GM23248 (cell line): ENCODE measurements around the gene ANAPC7. TPM values are rescaled to one million over a fixed set of nuclear protein-coding genes. Genes with fewer than 3 reads are reported as not detected.
"Not testable (repeated sequence)": the region's sequence is repeated elsewhere in the genome, so short reads cannot be mapped to it uniquely, and the experiment has no call there.

Experiments used
- DNase-seq: peaks from one replicate; pipeline ENCODE4 v3.0.0-alpha.2; 2015
- H2AFZ ChIP-seq: fragments of 200-600 bp; sonication (generic); 2 replicates; pipeline ENCODE4 v1.6.1; 2016; ENCODE audit warnings: antibody characterized with exemption
- H3F3A ChIP-seq: fragments of 200-600 bp; sonication (generic); 2 replicates; pipeline ENCODE4 v1.6.1; 2016; ENCODE audit warnings: mild to moderate bottlenecking, antibody characterized with exemption, mixed run types; ENCODE audit not compliant: insufficient read depth
- H3K27ac ChIP-seq: fragments of 200-600 bp; sonication (generic); 2 replicates; pipeline ENCODE4 v1.5.1; 2016; ENCODE audit warnings: mild to moderate bottlenecking
- H3K27me3 ChIP-seq: fragments of 200-600 bp; sonication (generic); replicated peaks from 2 replicates; pipeline ENCODE4 v1.6.1; 2016; ENCODE audit warnings: mild to moderate bottlenecking; ENCODE audit not compliant: insufficient read depth
- H3K36me3 ChIP-seq: fragments of 200-600 bp; sonication (generic); 2 replicates; pipeline ENCODE4 v1.6.1; 2016; ENCODE audit warnings: low read depth, mild to moderate bottlenecking
- H3K4me1 ChIP-seq: fragments of 200-600 bp; sonication (generic); 2 replicates; pipeline ENCODE4 v1.6.1; 2016; ENCODE audit warnings: mild to moderate bottlenecking; ENCODE audit not compliant: insufficient read depth
- H3K4me2 ChIP-seq: fragments of 200-600 bp; sonication (generic); one replicate; pipeline ENCODE4 v1.6.1; 2016; ENCODE audit warnings: mild to moderate bottlenecking; ENCODE audit not compliant: unreplicated experiment
- H3K4me3 ChIP-seq: fragments of 200-600 bp; sonication (generic); 2 replicates; pipeline ENCODE4 v1.5.1; 2016; ENCODE audit warnings: mild to moderate bottlenecking
- H3K79me2 ChIP-seq: fragments of 200-600 bp; sonication (generic); 2 replicates; pipeline ENCODE4 v1.6.1; 2016; ENCODE audit warnings: mild to moderate bottlenecking; ENCODE audit not compliant: insufficient read depth
- H3K9ac ChIP-seq: fragments of 200-600 bp; sonication (generic); 2 replicates; pipeline ENCODE4 v1.6.1; 2016; ENCODE audit warnings: mild to moderate bottlenecking
- H3K9me2 ChIP-seq: fragments of 200-600 bp; sonication (generic); 2 replicates; pipeline ENCODE4 v1.6.1; 2016; ENCODE audit warnings: mixed run types, mild to moderate bottlenecking, moderate library complexity; ENCODE audit not compliant: insufficient read depth
- H3K9me3 ChIP-seq: fragments of 200-600 bp; sonication (generic); one replicate; pipeline ENCODE4 v1.6.1; 2017; ENCODE audit warnings: low read depth
- H4K20me1 ChIP-seq: fragments of 200-600 bp; sonication (generic); 2 replicates; pipeline ENCODE4 v1.6.0; 2016; ENCODE audit not compliant: insufficient read depth
- EZH2 ChIP-seq: fragments of 200-600 bp; sonication (generic); IDR thresholded peaks from 2 replicates; pipeline ENCODE4 v1.6.1; 2018; ENCODE audit warnings: antibody characterized with exemption, mild to moderate bottlenecking; ENCODE audit not compliant: insufficient read depth, poor library complexity, severe bottlenecking
- EZH2phosphoT487 ChIP-seq: fragments of 200-600 bp; sonication (generic); IDR thresholded peaks from 2 replicates; pipeline ENCODE4 v1.6.1; 2018; ENCODE audit warnings: antibody characterized with exemption, moderate library complexity, mild to moderate bottlenecking, low read depth; ENCODE audit not compliant: insufficient read depth
- WGBS, 2 experiments: methylation state at CpG; one replicate each; pipeline ENCODE4 v1.1.6; 2015 to 2017; ENCODE audit warnings: low lambda C conversion rate in 2 of 2, low coverage in 1 of 2; ENCODE audit errors: missing lambda C conversion rate in 2 of 2; 5-methylcytosine and 5-hydroxymethylcytosine counted together
- in situ Hi-C: fragments of 300-500 bp; cut with MboI; formaldehyde crosslinking; loops from 2 replicates; pipeline ENCODE4 v1.15.0; 2020
- polyA plus RNA-seq: library from polyadenylated mRNA; unstranded; fragments of >200 nt; fragmentation: Nextera tagmentation; extraction: Ambion mirVana; gene quantifications from 2 replicates; pipeline ENCODE4 v1.2.1, GENCODE V29; 2016
- total RNA-seq: library from RNA; depleted of rRNA; stranded (reverse); fragments of >200 nt; shearing (Covaris generic); gene quantifications from 2 replicates; pipeline ENCODE4 v1.2.3, GENCODE V29; 2014

Gene ANAPC7
- total and polyA plus RNA-seq, 2 experiments from 2014 or later: 35.5 to 46.5 TPM

- WGBS, 2 experiments: 22% methylated on average over 21 of the region's 21 CpGs
- peaks cover 40% of the 10 kb centered on the region for H3K79me2 ChIP-seq
Observed at GRCh38 chr12:110403976-110404682, 621 bp upstream of the ANAPC7 start.

GRCh38 chr12:110382683-110383082, 20.8 kb downstream of the ANAPC7 start:
- Histone ChIP-seq H3K4me3 (no peak overlapping the region), H3K4me1 (no peaks in the 10 kb centered on the region), H4K20me1 (no peaks in the 10 kb centered on the region), H3K4me2 (no peak overlapping the region), H3K79me2 (no peaks in the 10 kb centered on the region; the same call in 1 of the 2 replicates), H3K9me3 (no peaks in the 10 kb centered on the region), H3K9ac (no peak overlapping the region), H3K27ac (no peak overlapping the region), H3K27me3 (no peaks in the 10 kb centered on the region), H3F3A (peaks cover 6% of the 10 kb centered on the region), H2AFZ (no peak overlapping the region), H3K9me2 (no peaks in the 10 kb centered on the region), H3K36me3 (peaks cover 49% of the 10 kb centered on the region)
- DNase-seq: no peak
- WGBS, 2 experiments: 94 to 95% methylated on average over 4 of the region's 4 CpGs
- TF ChIP-seq EZH2 (no peak), EZH2phosphoT487 (no peak)
- in situ Hi-C loops: no loop called here

More at GRCh38 chr12:110403976-110404682, 621 bp upstream of the ANAPC7 start:
- Histone ChIP-seq H3K27me3 (no peaks in the 10 kb centered on the region), H3K4me1 (0 out of 2 replicates have a peak, but pooled peaks cover 5% of the 10 kb centered on the region), H3K4me3 (peak overlapping the region; percentile 86), H2AFZ (peak overlapping the region; percentile 100), H3K36me3 (peaks cover 4% of the 10 kb centered on the region; the same call in 1 of the 2 replicates), H4K20me1 (no peaks in the 10 kb centered on the region), H3K4me2 (peak overlapping the region; percentile 100), H3K27ac (peak overlapping the region; percentile 96), H3K9ac (peak overlapping the region; percentile 97), H3F3A (no peaks in the 10 kb centered on the region), H3K9me3 (no peaks in the 10 kb centered on the region), H3K9me2 (no peaks in the 10 kb centered on the region)
- no peak for TF ChIP-seq EZH2
- no peak for TF ChIP-seq EZH2phosphoT487
- in situ Hi-C loops: no loop called here
- peak; percentile 84 for DNase-seq

DNA sequence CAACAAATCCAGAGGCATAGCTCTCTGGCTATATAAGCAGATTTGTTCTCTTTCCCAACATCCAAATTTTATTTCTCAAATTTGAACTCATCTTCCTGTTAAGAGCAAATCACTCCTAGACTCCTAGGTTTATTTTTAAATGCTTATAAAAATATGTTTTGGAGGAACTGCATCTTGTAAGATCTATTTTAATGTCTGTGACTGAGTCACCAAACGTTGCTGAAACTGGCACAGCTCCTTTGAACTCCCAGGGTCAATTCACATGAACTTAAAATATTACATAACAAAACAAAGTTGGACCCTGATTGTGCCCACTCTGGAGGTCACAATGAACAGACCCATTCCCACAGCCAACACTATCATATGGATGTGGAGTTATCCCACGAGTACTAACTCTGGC, 23.9 kb downstream of the ANAPC7 start:
- WGBS, 2 experiments: 71 to 75% methylated on average over 2 of the region's 2 CpGs
- DNase-seq: no peak
- no peak overlapping the region for H3K4me3 ChIP-seq
- H2AFZ ChIP-seq: no peak overlapping the region
- no peak for TF ChIP-seq EZH2
- no peak for TF ChIP-seq EZH2phosphoT487
- peaks cover 50% of the 10 kb centered on the region for H3K36me3 ChIP-seq
- H3K27ac ChIP-seq: no peak overlapping the region
- H3K27me3 ChIP-seq: no peaks in the 10 kb centered on the region
- H3F3A ChIP-seq: peaks cover 5% of the 10 kb centered on the region; the same call in 1 of the 2 replicates
- no peaks in the 10 kb centered on the region for H3K9me3 ChIP-seq
- no peaks in the 10 kb centered on the region for H3K9me2 ChIP-seq
- in situ Hi-C loops: no loop called here
- H3K79me2 ChIP-seq: no peaks in the 10 kb centered on the region
- no peak overlapping the region for H3K9ac ChIP-seq
- H4K20me1 ChIP-seq: no peaks in the 10 kb centered on the region
- H3K4me1 ChIP-seq: no peaks in the 10 kb centered on the region
- no peak overlapping the region for H3K4me2 ChIP-seq

GRCh38 chr12:110379197-110379596, 24.3 kb downstream of the ANAPC7 start:
- Histone ChIP-seq H3K4me3 (no peak overlapping the region), H2AFZ (no peak overlapping the region), H3K27ac (no peak overlapping the region), H4K20me1 (no peaks in the 10 kb centered on the region), H3K9ac (no peak overlapping the region), H3K4me2 (no peak overlapping the region), H3K79me2 (no peaks in the 10 kb centered on the region), H3K9me3 (no peaks in the 10 kb centered on the region), H3K9me2 (no peaks in the 10 kb centered on the region), H3K27me3 (no peaks in the 10 kb centered on the region), H3F3A (peaks cover 5% of the 10 kb centered on the region; the same call in 1 of the 2 replicates), H3K4me1 (no peaks in the 10 kb centered on the region), H3K36me3 (peaks cover 54% of the 10 kb centered on the region)
- in situ Hi-C loops: no loop called here
- WGBS, 2 experiments: 94 to 97% methylated on average over 3 of the region's 3 CpGs
- DNase-seq: no peak
- no peak for TF ChIP-seq EZH2
- TF ChIP-seq EZH2phosphoT487: no peak

GRCh38 chr12:110378131-110378790, 25.2 kb downstream of the ANAPC7 start:
- DNase-seq, H3K9ac ChIP-seq, H4K20me1 ChIP-seq, H3K4me1 ChIP-seq, in situ Hi-C loops, H3K9me3 ChIP-seq, H3K4me2 ChIP-seq, H3F3A ChIP-seq, H3K9me2 ChIP-seq, H3K27me3 ChIP-seq, H3K27ac ChIP-seq, H3K4me3 ChIP-seq, H2AFZ ChIP-seq, H3K79me2 ChIP-seq: not testable (repeated sequence)
- peaks cover 56% of the 10 kb centered on the region for H3K36me3 ChIP-seq
- WGBS, 2 experiments: 94 to 96% methylated on average over 17 of the region's 17 CpGs
